ENCODE data around the gene CMC2. TPM values are rescaled to one million over a fixed set of nuclear protein-coding genes. Genes with fewer than 3 reads are reported as not detected.

CMC2 gene
- total and polyA plus RNA-seq, 10 of the 15 experiments (the other 5 are each of a cell fraction or from before 2014, with no cell fraction given) = 62.8 to 251 (median 157) TPM

GRCh38 chr16:80964351-80964750 lies 42.3 kb downstream of the CMC2 start (continued):
- TF ChIP-seq REST (IDR thresholded peaks at IDR 0.05; ENCODE audit: low read depth, low read length) = no peak
- TF ChIP-seq FOXM1 (IDR thresholded peaks at IDR 0.05; ENCODE audit: low read depth, low read length) = no peak

- ChIA-PET RAD21 (ENCODE audit: unreplicated experiment) (no interaction called here), POLR2A (no interaction called here), SMC1A (ENCODE audit: uncharacterized antibody, unreplicated experiment) (no interaction called here), CTCF (no interaction called here)
- FAIRE-seq (no peak), DNase-seq (ENCODE audit: low read depth, low spot score) (no peak), ATAC-seq (no peak)
- no peaks in the 10 kb centered on the region for H3K9me3 ChIP-seq (replicated peaks; ENCODE audit: control insufficient read depth, insufficient read depth, low read length)
- in situ Hi-C loops (cut with MboI) = no loop called here
- no peak overlapping the region for H3K27ac ChIP-seq (ENCODE audit: control insufficient read depth, insufficient read depth)
- intact Hi-C loops (cut with micrococcal nuclease; ENCODE audit: unreplicated experiment) = no loop called here
- H3K9ac ChIP-seq (ENCODE audit: control insufficient read depth, insufficient read depth, low read length) = no peak overlapping the region
- no peak overlapping the region for H3K4me3 ChIP-seq
- no peaks in the 10 kb centered on the region for H3K36me3 ChIP-seq (ENCODE audit: control insufficient read depth in 2 of 2, insufficient read depth in 2 of 2, low read length in 1 of 2)
- WGBS (ENCODE audit: insufficient coverage, insufficient replicate concordance, low lambda C conversion rate, missing lambda C conversion rate) = 74% methylated on average over 2 of the region's 2 CpGs
- no peak overlapping the region for H2AFZ ChIP-seq (ENCODE audit: control insufficient read depth, low read depth, low read length)
- H3K27me3 ChIP-seq (replicated peaks in 1 of 2; ENCODE audit: control insufficient read depth in 2 of 2, insufficient read depth in 2 of 2, low read length in 1 of 2) = no peaks in the 10 kb centered on the region
- no peaks in the 10 kb centered on the region; the same call in 1 of the 2 replicates for H4K20me1 ChIP-seq (ENCODE audit: control insufficient read depth, insufficient read depth)
- no peak overlapping the region for H3K4me2 ChIP-seq (ENCODE audit: control insufficient read depth, insufficient read depth)
- BruUV-seq (replicated peaks) = no TSS peak
- no peaks in the 10 kb centered on the region for H3K4me1 ChIP-seq (ENCODE audit: control insufficient read depth, insufficient read depth, low read length)
- no peaks in the 10 kb centered on the region for H3K79me2 ChIP-seq (ENCODE audit: control insufficient read depth, insufficient read depth, low read length)
- TF ChIP-seq PKNOX1 (IDR thresholded peaks at IDR 0.05) (no peak), SREBF2 (IDR thresholded peaks at IDR 0.05; ENCODE audit: low read length) (no peak), TAF1 (IDR thresholded peaks at IDR 0.05; ENCODE audit: borderline replicate concordance, low read depth, low read length) (no peak), WRNIP1 (IDR thresholded peaks at IDR 0.05; ENCODE audit: borderline replicate concordance, low read depth, low read length) (no peak), CHD1 (IDR thresholded peaks at IDR 0.05; ENCODE audit: low read depth, low read length) (no peak), ATF7 (IDR thresholded peaks at IDR 0.05; ENCODE audit: low read depth) (no peak), ZNF592 (IDR thresholded peaks at IDR 0.05) (no peak), SKIL (IDR thresholded peaks at IDR 0.05; ENCODE audit: low read depth, poor library complexity, severe bottlenecking) (no peak), NRF1 (conservative IDR thresholded peaks at IDR 0.05; ENCODE audit: low read depth, low read length) (no peak), ZSCAN29 (IDR thresholded peaks at IDR 0.05) (no peak), POLR2AphosphoS2 (IDR thresholded peaks at IDR 0.05; ENCODE audit: low read depth, low read length) (no peak)
These were observed 43.8 kb downstream of the CMC2 start for GRCh38 chr16:80962879-80963278.

Measured in GM12878 (cell line).